COLO829 (cell line): ENCODE measurements around the gene NR6A1.

Experiments used
- DNase-seq: peaks from one replicate; pipeline ENCODE4 v3.0.0; 2012; ENCODE audit warnings: low spot score

The NR6A1 gene

GRCh38 chr9:124771021-124771866, at the start of gene NR6A1:
Gene NR6A1, minus strand, starts transcription at chr9:124771311.
- DNase-seq, result peak; percentile 100

GRCh38 chr9:124818431-124819281, 47.5 kb upstream of the NR6A1 start:
- DNase-seq, result peak; percentile 38

- DNase-seq, result no peak
Observed at GRCh38 chr9:124815601-124816000, 44.5 kb upstream of the NR6A1 start.

- no peak for DNase-seq
Observed at GRCh38 chr9:124814164-124814535, 43.0 kb upstream of the NR6A1 start.

- DNase-seq, result no peak
Observed at GRCh38 chr9:124813501-124814163, 42.5 kb upstream of the NR6A1 start.

GRCh38 chr9:124813041-124813440, 41.9 kb upstream of the NR6A1 start:
- no peak for DNase-seq

- DNase-seq, result peak; percentile 76
Observed at GRCh38 chr9:124812441-124812876, 41.3 kb upstream of the NR6A1 start.

- no peak for DNase-seq
Observed at GRCh38 chr9:124810663-124811355, 39.7 kb upstream of the NR6A1 start.

GRCh38 chr9:124809741-124810500, 38.8 kb upstream of the NR6A1 start:
- no peak for DNase-seq

- no peak for DNase-seq
Observed at GRCh38 chr9:124809211-124809610, 38.1 kb upstream of the NR6A1 start.

GRCh38 chr9:124808246-124808956, 37.3 kb upstream of the NR6A1 start:
- DNase-seq, result no peak

GRCh38 chr9:124805186-124805585, 34.1 kb upstream of the NR6A1 start:
- no peak for DNase-seq

GRCh38 chr9:124803911-124804310, 32.8 kb upstream of the NR6A1 start:
- no peak for DNase-seq

- no peak for DNase-seq
Observed at GRCh38 chr9:124802426-124802825, 31.3 kb upstream of the NR6A1 start.

- no peak for DNase-seq
Observed at GRCh38 chr9:124801356-124801755, 30.2 kb upstream of the NR6A1 start.

- no peak for DNase-seq
Observed at GRCh38 chr9:124800306-124801259, 29.5 kb upstream of the NR6A1 start.

- no peak for DNase-seq
Observed at GRCh38 chr9:124799274-124800006, 28.3 kb upstream of the NR6A1 start.

GRCh38 chr9:124797343-124798103, 26.4 kb upstream of the NR6A1 start:
- DNase-seq, result no peak
